NCI-H82 (cell line): Measurements from ENCODE around the gene GNG3.
"Not testable (repeated sequence)": the region's sequence is repeated elsewhere in the genome, so short reads cannot be mapped to it uniquely, and the experiment has no call there.

ENCODE experiments used
- DNase-seq: peaks from one replicate; lab custom pipeline; 2025; lab: John Stamatoyannopoulos, UW

The GNG3 gene

GRCh38 chr11:62687508-62688396 lies 19.7 kb upstream of the GNG3 start:
- DNase-seq: no peak

GRCh38 chr11:62688491-62688890 lies 19.0 kb upstream of the GNG3 start:
- no peak for DNase-seq

- DNase-seq: peak; percentile 29
These were observed 17.9 kb upstream of the GNG3 start, which contains the start of gene LRRN4CL for GRCh38 chr11:62689421-62690183. TSS of gene LRRN4CL (minus strand) at chr11:62689530. CDS start at chr11:62688508, 1,022 bp downstream.

- not testable (repeated sequence) for DNase-seq
These were observed 13.9 kb upstream of the GNG3 start for GRCh38 chr11:62693624-62694023.

- peak; percentile 86 for DNase-seq
These were observed 12.9 kb upstream of the GNG3 start for GRCh38 chr11:62694455-62695167.

GRCh38 chr11:62702246-62702645 lies 5.2 kb upstream of the GNG3 start:
- DNase-seq: no peak

GRCh38 chr11:62703921-62704320 lies 3.6 kb upstream of the GNG3 start:
- DNase-seq: not testable (repeated sequence)

- no peak for DNase-seq
These were observed 2.1 kb upstream of the GNG3 start for GRCh38 chr11:62705413-62705812.

GRCh38 chr11:62705880-62706849 lies 1.3 kb upstream of the GNG3 start:
- peak; percentile 96 for DNase-seq

GRCh38 chr11:62706850-62707247 lies 627 bp upstream of the GNG3 start:
- no peak for DNase-seq

GRCh38 chr11:62708392-62708791 lies 916 bp downstream of the GNG3 start:
- no peak for DNase-seq

GRCh38 chr11:62708793-62709192 lies 1.3 kb downstream of the GNG3 start:
- DNase-seq: no peak

GRCh38 chr11:62709247-62710000 lies 1.9 kb downstream of the GNG3 start:
- peak; percentile 99 for DNase-seq

GRCh38 chr11:62710001-62710345 lies 2.5 kb downstream of the GNG3 start:
- DNase-seq: peak; percentile 51

GRCh38 chr11:62712276-62712812 lies 4.9 kb downstream of the GNG3 start:
- no peak for DNase-seq

GRCh38 chr11:62712861-62713260 lies 5.4 kb downstream of the GNG3 start:
- no peak for DNase-seq

GRCh38 chr11:62713343-62713742 lies 5.9 kb downstream of the GNG3 start:
- DNase-seq: no peak

- DNase-seq: no peak
These were observed 8.0 kb downstream of the GNG3 start for GRCh38 chr11:62715150-62716130.

- DNase-seq: no peak
These were observed 8.7 kb downstream of the GNG3 start for GRCh38 chr11:62716206-62716605.
